A549 (cell line): ENCODE measurements around the gene ZNF383. TPM values are rescaled to one million over a fixed set of nuclear protein-coding genes. Genes with fewer than 3 reads are reported as not detected.

Source experiments
- ATAC-seq, 2 experiments: fragments of 200-7000 bp in 1 of 2; fragments of >200 bp in 1 of 2; cut with Nextera tagmentation in 1 of 2; cut with Tn5 transposase in 1 of 2; 3 replicates each; pipeline versions ENCODE4 v1.8.0 to v1.9.1; 2018 to 2020; ENCODE audit warnings: mild to moderate bottlenecking in 1 of 2, moderate library complexity in 1 of 2
- CTCF ChIA-PET: fragments of 300-600 bp; sonication (Branson Sonifier 250); formaldehyde crosslinking; extraction: SDS; loops from one replicate; lab custom pipeline; 2021; ENCODE audit warnings: antibody characterized with exemption, inconsistent platforms; lab: Yijun Ruan, JAX
- POLR2A ChIA-PET: fragments of 350-600 bp; formaldehyde crosslinking; extraction: SDS; loops from one replicate; lab custom pipeline; 2021; ENCODE audit warnings: antibody characterized with exemption, inconsistent platforms; lab: Yijun Ruan, JAX
- DNase-seq, 2 experiments: peaks; one replicate each; pipeline versions ENCODE4 v3.0.0 to v3.0.0-alpha.2; 2011 to 2016; ENCODE audit warnings: low read depth in 1 of 2, low spot score in 1 of 2
- FAIRE-seq: peaks from 2 replicates; lab custom pipeline; 2011; peaks lifted over from hg19 to GRCh38; lab: Jason Lieb, UNC
- H3K27ac ChIP-seq, 2 experiments: fragments of >200 bp; sonication (Bioruptor Twin); formaldehyde crosslinking; 3 replicates each; pipeline ENCODE4 v1.5.1; 2016 to 2017
- H3K4me1 ChIP-seq: fragments of >200 bp; sonication (Bioruptor Twin); formaldehyde crosslinking; 3 replicates; pipeline ENCODE4 v1.6.1; 2016
- H3K4me2 ChIP-seq: fragments of >200 bp; sonication (Bioruptor Twin); formaldehyde crosslinking; 3 replicates; pipeline ENCODE4 v1.6.1; 2016
- H3K4me3 ChIP-seq: fragments of >200 bp; sonication (Bioruptor Twin); formaldehyde crosslinking; 3 replicates; pipeline ENCODE4 v1.5.1; 2016
- H3K9me3 ChIP-seq: fragments of >200 bp; sonication (Bioruptor Twin); formaldehyde crosslinking; 3 replicates; pipeline ENCODE4 v1.6.1; 2016
- BHLHE40 ChIP-seq: IDR thresholded peaks from 2 replicates; pipeline ENCODE4 v1.6.1; 2012; ENCODE audit warnings: low read depth, low read length, inconsistent platforms
- CBX2 ChIP-seq: fragments of 200-600 bp; sonication (generic); IDR thresholded peaks from 2 replicates; pipeline ENCODE4 v1.6.1; 2016; ENCODE audit warnings: low read depth, mild to moderate bottlenecking, borderline replicate concordance
- CBX8 ChIP-seq: fragments of 200-600 bp; sonication (generic); IDR thresholded peaks from 2 replicates; pipeline ENCODE4 v1.6.1; 2016
- CHD2 ChIP-seq: fragments of 150-350 bp; IDR thresholded peaks from 2 replicates; pipeline ENCODE4 v1.6.1; 2014; ENCODE audit warnings: low read length; ENCODE audit not compliant: partially characterized antibody
- E2F6 ChIP-seq: IDR thresholded peaks from 2 replicates; pipeline ENCODE4 v1.6.1; 2012; ENCODE audit warnings: low read depth, borderline replicate concordance
- EHF ChIP-seq: fragments of 250-450 bp; sonication (Bioruptor Pico); IDR thresholded peaks from 2 replicates; pipeline ENCODE4 v1.5.0; 2020; ENCODE audit warnings: mild to moderate bottlenecking
- EHMT2 ChIP-seq: fragments of 200-600 bp; sonication (generic); IDR thresholded peaks from 2 replicates; pipeline ENCODE4 v1.6.1; 2016; ENCODE audit warnings: antibody characterized with exemption, low read depth, mild to moderate bottlenecking, moderate library complexity
- ESRRA ChIP-seq: fragments of 150-350 bp; IDR thresholded peaks from 2 replicates; pipeline ENCODE4 v1.6.1; 2014; ENCODE audit warnings: mild to moderate bottlenecking, low read length, borderline replicate concordance
- GATA3 ChIP-seq: IDR thresholded peaks from 2 replicates; pipeline ENCODE4 v1.6.1; 2012; ENCODE audit warnings: borderline replicate concordance
- HDAC2 ChIP-seq: fragments of 200-600 bp; sonication (generic); IDR thresholded peaks from 2 replicates; pipeline ENCODE4 v1.6.1; 2016
- HOXB13 ChIP-seq: fragments of 250-450 bp; sonication (Bioruptor Pico); IDR thresholded peaks from 2 replicates; pipeline ENCODE4 v1.5.0; 2020; ENCODE audit warnings: low read depth, mild to moderate bottlenecking, moderate library complexity
- HOXB5 ChIP-seq: fragments of 250-450 bp; sonication (Bioruptor Pico); IDR thresholded peaks from 2 replicates; pipeline ENCODE4 v1.5.0; 2020; ENCODE audit warnings: mild to moderate bottlenecking, moderate library complexity
- JUN ChIP-seq, 2 experiments: fragments of >200 bp; sonication (Bioruptor Twin); formaldehyde crosslinking; IDR thresholded peaks; 2 replicates in 1 of 2; 3 replicates in 1 of 2; pipeline ENCODE4 v1.6.1; 2016 to 2017
- KDM5A ChIP-seq: fragments of 200-600 bp; sonication (generic); IDR thresholded peaks from 2 replicates; pipeline ENCODE4 v1.6.1; 2016; ENCODE audit warnings: antibody characterized with exemption, mild to moderate bottlenecking
- MAFK ChIP-seq: fragments of 450-650 bp; IDR thresholded peaks from 2 replicates; pipeline ENCODE4 v1.6.1; 2014; ENCODE audit not compliant: partially characterized antibody
- PBX3 ChIP-seq: IDR thresholded peaks from 2 replicates; pipeline ENCODE4 v1.6.1; 2012
- POLR2A ChIP-seq: IDR thresholded peaks from 2 replicates; pipeline ENCODE4 v1.6.1; 2012; ENCODE audit warnings: mild to moderate bottlenecking, low read length
- REST ChIP-seq: fragments of 200-600 bp; sonication (generic); IDR thresholded peaks from 2 replicates; pipeline ENCODE4 v1.6.1; 2016; ENCODE audit warnings: antibody characterized with exemption, mild to moderate bottlenecking, moderate library complexity
- RFX5 ChIP-seq: fragments of 450-650 bp; IDR thresholded peaks from 2 replicates; pipeline ENCODE4 v1.7.1; 2014; ENCODE audit warnings: antibody characterized with exemption, mild to moderate bottlenecking, moderate library complexity
- ZC3H11A ChIP-seq: fragments of 450-650 bp; IDR thresholded peaks from 2 replicates; pipeline ENCODE4 v1.6.1; 2014; ENCODE audit warnings: antibody characterized with exemption, mild to moderate bottlenecking
- WGBS: methylation state at CpG from one replicate; pipeline ENCODE4 v1.1.6; 2017; ENCODE audit errors: missing lambda C conversion rate; 5-methylcytosine and 5-hydroxymethylcytosine counted together
- polyA minus RNA-seq: library from RNA; depleted of rRNA, polyadenylated mRNA; stranded (reverse); fragments of >200 nt; gene quantifications from 2 replicates; pipeline ENCODE4 v1.2.3, GENCODE V29; 2011; rRNA and poly(A)+ RNA removed
- polyA plus RNA-seq, 4 experiments: library from polyadenylated mRNA; depleted of rRNA in 3 of 4; stranded (reverse); fragments of >200 nt; fragmentation: RNase III in 1 of 4; extraction: RNeasy Plus Mini Kit Qiagen cat#74134 plus additional on column Dnase treatment in 1 of 4; gene quantifications; 2 replicates in 3 of 4; 3 replicates in 1 of 4; pipeline ENCODE4 v1.2.3, GENCODE V29; 2011 to 2017
- TF ChIP-seq, protein P1 (sequence below): fragments of >200 bp; sonication (Bioruptor Twin); formaldehyde crosslinking; IDR thresholded peaks from 3 replicates; pipeline ENCODE4 v1.6.1; 2016
- TF ChIP-seq, protein P2 (sequence below): IDR thresholded peaks from 2 replicates; pipeline ENCODE4 v1.6.1; 2012

ZNF383 gene
- 13.0 and 13.1 TPM in 2 replicates for polyA plus RNA-seq (2011; rRNA removed)
- 2.5 and 3.5 TPM in 2 replicates for polyA plus RNA-seq (2012; cell fraction: cytosol; rRNA removed)
- 3.8 and 4.5 TPM in 2 replicates for polyA plus RNA-seq (2012; cell fraction: nucleus; rRNA removed)
- polyA plus RNA-seq (2017; fragmentation: RNase III; extraction: RNeasy Plus Mini Kit Qiagen cat#74134 plus additional on column Dnase treatment), result 6.6 to 6.9 TPM (median 6.6 TPM) in 3 replicates
- 10.0 TPM in 2 replicates for polyA minus RNA-seq

DNA sequence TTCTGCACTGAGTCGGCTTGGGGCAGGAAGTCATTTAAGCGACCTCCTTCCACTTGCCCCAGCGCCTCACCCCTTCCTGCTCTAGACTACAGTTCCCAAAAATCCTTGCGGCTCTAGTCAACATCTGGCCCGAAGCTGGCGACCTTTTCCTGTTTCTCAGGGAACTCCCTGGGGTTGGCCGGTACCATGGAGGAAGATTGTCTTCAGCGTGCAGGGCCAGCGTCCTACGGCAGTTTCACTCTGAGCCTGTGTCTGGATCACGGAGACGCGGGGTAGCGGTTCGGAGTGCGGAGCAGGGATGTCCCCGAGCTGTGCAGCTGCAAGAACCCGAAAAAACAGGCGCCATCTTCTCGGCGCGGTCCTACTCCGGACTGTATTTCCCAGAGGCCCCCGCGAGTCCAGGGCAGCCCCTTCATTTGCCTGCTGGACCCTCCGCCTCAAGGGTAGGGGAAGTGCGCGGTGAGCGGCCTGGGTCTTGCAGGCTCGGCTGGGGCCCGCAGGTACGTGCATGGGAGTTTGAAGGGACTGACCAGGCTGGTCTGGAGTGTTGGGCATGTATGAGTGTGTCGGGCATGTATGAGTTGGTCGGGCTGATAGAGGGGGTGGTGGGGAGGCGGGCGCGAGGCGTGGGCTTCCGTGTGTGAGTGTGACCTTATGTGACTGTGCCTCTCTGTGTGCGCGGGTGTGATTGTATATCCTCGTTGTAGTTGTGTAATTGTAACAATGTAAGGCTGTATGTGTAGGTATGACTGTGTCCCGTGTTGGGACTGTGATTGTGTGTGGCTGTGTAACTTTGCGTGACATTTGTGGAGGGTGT is at the start of gene ZNF383:
Gene ZNF383, plus strand, starts transcription at position 440 of the 817 bp plus-strand sequence. CDS start 12,240 bp downstream, outside the sequence.
- Histone ChIP-seq H3K4me2 (peak within 1 kb of the TSS; percentile 75), H3K4me1 (no peaks in the 10 kb centered on the region), H3K27ac (peak within 1 kb of the TSS; percentile 87 to 91), H3K4me3 (peak within 1 kb of the TSS; percentile 66), H3K9me3 (peaks cover 86% of the 10 kb centered on the region)
- peak; percentile 97 to 98 for DNase-seq
- POLR2A ChIA-PET, result interaction anchor here (0.5 to 1.2 kb wide), 16 partner anchors 9 to 1103 kb away, joined by 3 to 9 read pairs (median 4); partner anchors contain the start of genes POLR2I, TBCB, ZNF420 and ZNF461
- peak; percentile 97 to 98 for ATAC-seq
- CTCF ChIA-PET, result interaction anchor here (0.8 kb wide), 1 partner anchor 1090 kb away, joined by 4 read pairs; no protein-coding TSS in a partner anchor
- TF ChIP-seq MAFK (no peak), KDM5A (peak; percentile 97), ESRRA (0 out of 2 replicates have a peak, but pooled peaks have one; percentile 32), BHLHE40 (no peak), JUN (IDR thresholded peaks at IDR 0.05) (peak; percentile 83 to 98; a peak in 4 of 5 replicates), POLR2A (peak; percentile 80), EHF (CRISPR knock-in tag) (peak; percentile 19; the same call in 1 of the 2 replicates), CHD2 (no peak), HOXB13 (CRISPR knock-in tag) (0 out of 2 replicates have a peak, but pooled peaks have one; percentile 42), CBX8 (no peak), CBX2 (no peak), PBX3 (0 out of 2 replicates have a peak, but pooled peaks have one; percentile 1), ZC3H11A (no peak), HOXB5 (CRISPR knock-in tag) (peak; percentile 77; the same call in 1 of the 2 replicates), HDAC2 (peak; percentile 86; the same call in 1 of the 2 replicates), E2F6 (0 out of 2 replicates have a peak, but pooled peaks have one; percentile 6), EHMT2 (no peak), REST (no peak), RFX5 (peak; percentile 37; the same call in 1 of the 2 replicates), GATA3 (peak; percentile 17; the same call in 1 of the 2 replicates)
- TF ChIP-seq, protein P1, sequence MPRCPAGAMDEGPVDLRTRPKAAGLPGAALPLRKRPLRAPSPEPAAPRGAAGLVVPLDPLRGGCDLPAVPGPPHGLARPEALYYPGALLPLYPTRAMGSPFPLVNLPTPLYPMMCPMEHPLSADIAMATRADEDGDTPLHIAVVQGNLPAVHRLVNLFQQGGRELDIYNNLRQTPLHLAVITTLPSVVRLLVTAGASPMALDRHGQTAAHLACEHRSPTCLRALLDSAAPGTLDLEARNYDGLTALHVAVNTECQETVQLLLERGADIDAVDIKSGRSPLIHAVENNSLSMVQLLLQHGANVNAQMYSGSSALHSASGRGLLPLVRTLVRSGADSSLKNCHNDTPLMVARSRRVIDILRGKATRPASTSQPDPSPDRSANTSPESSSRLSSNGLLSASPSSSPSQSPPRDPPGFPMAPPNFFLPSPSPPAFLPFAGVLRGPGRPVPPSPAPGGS, result peak; percentile 82; the same call in 2 of the 3 replicates
- TF ChIP-seq, protein P2, sequence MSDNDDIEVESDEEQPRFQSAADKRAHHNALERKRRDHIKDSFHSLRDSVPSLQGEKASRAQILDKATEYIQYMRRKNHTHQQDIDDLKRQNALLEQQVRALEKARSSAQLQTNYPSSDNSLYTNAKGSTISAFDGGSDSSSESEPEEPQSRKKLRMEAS, result peak; percentile 94
- FAIRE-seq, result peak; percentile 94
- 2% methylated on average over 43 of the region's 44 CpGs for WGBS
